Memory B cell (primary cell): ENCODE data around the gene FALEC.
A peak's percentile ranks its signal among the peaks of the same experiment; 100 is the strongest.
"Not testable (repeated sequence)": the region's sequence is repeated elsewhere in the genome, so short reads cannot be mapped to it uniquely, and the experiment has no call there.

Source experiments
- ATAC-seq: fragments of 150-1000 bp; cut with Tn5 transposase; 2 replicates; pipeline ENCODE4 v1.10.0; 2021; ENCODE audit warnings: low read depth, mild to moderate bottlenecking, moderate library complexity
- DNase-seq, 2 donors: peaks; one replicate each; pipeline ENCODE4 v3.0.0; 2022; ENCODE audit warnings: low spot score in 2 of 2
- H3K27ac Mint-ChIP-seq: one replicate; pipeline ENCODE4 v1.8.0; 2022; ENCODE audit warnings: mild to moderate bottlenecking, moderate library complexity, mixed read lengths
- H3K27me3 Mint-ChIP-seq: one replicate; pipeline ENCODE4 v1.8.0; 2022; ENCODE audit warnings: mixed read lengths
- H3K36me3 Mint-ChIP-seq: one replicate; pipeline ENCODE4 v1.8.0; 2022; ENCODE audit warnings: mild to moderate bottlenecking, mixed read lengths
- H3K4me1 Mint-ChIP-seq: one replicate; pipeline ENCODE4 v1.8.0; 2022; ENCODE audit warnings: mixed read lengths
- H3K4me3 Mint-ChIP-seq: one replicate; pipeline ENCODE4 v1.8.0; 2022; ENCODE audit warnings: mild to moderate bottlenecking, moderate library complexity, mixed read lengths
- H3K9me3 Mint-ChIP-seq: one replicate; pipeline ENCODE4 v1.8.0; 2022; ENCODE audit warnings: mixed read lengths

The FALEC gene

DNA sequence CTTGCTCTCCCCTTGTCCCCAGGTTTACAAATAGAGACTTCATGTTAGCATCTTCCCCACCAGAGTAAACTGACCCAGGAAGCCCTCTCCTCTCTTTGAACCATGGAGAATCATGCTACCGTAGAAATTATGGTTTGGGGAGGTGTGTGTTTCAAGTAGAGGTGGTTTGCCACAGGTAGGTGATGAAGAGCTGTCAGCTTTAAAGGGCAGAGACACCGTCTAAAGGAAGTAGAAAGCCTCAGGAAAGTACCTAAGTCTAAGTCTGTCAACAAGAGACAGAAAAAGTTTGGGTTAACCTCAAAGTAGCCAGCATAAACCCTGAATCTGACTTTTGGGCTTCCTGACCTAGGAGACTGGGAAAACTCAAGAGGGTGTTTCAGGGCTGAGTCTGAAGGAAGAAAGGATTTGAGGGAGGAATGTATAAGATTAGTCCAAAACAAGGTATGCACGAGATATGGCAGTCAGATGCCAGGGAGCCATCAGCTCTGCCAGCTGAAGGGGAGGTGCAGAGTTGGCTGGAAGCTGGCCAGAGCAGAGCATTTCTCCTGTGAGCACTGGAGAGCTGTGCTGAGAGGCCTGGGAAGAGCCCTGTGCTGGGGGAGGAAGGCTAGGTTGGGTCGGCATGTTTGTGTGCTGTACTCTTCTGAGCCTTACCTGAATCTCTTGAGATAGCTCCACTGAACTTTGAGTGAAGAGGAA, 47.9 kb downstream of the FALEC start:
- H3K4me1 Mint-ChIP-seq = peaks cover 48% of the 10 kb centered on the region
- H3K27ac Mint-ChIP-seq = peak overlapping the region; percentile 100
- peak; percentile 50 for ATAC-seq
- H3K27me3 Mint-ChIP-seq = no peaks in the 10 kb centered on the region
- DNase-seq = peak in 1 of 2 donors; percentile 64
- no peaks in the 10 kb centered on the region for H3K9me3 Mint-ChIP-seq
- no peaks in the 10 kb centered on the region for H3K36me3 Mint-ChIP-seq
- peak overlapping the region; percentile 96 for H3K4me3 Mint-ChIP-seq

DNA sequence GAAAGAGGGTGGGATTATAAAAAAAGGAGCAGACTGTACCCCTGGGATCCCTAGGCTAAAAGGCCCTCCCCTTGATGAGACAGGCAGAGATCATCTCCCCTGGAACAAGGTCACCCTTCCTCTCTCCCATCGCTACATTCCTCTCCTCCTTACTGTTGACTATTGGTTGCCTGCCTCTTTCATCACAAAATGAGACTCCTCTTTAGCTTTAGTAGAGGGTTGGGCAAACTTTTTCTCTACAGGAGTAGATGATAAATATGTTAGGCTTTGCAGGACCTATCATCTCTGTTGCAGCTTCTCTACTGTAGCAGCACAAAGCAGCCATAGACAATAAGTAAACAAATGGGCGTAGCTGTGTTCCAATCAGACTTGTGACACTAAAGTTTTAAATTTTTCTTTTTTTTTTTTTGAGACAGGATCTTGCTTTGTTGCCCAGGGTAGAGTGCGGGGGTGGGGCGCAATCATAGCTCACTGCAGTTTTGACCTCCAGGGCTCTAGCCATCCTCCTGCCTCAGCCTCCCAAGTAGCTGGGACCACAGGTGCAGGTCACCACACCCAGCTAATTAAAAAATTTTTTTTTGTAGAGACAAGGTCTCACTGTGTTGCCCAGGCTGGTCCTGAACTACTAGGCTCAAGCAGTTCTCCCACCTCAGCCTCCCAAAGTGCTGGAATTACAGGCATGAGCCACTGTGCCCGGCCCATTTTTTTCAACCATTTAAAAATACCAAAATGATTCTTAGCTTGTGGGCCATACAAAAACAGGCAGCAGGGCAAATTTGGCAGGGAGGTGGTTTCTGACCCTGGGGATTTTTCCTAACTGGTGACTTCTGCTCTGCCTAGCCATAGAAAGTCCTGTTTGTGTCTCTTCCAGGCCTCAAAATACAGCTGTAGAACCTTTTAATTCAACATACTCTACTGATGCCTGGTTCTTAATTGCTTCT, 48.8 kb downstream of the FALEC start:
- peak overlapping the region; percentile 100 for H3K27ac Mint-ChIP-seq
- no peaks in the 10 kb centered on the region for H3K27me3 Mint-ChIP-seq
- H3K4me1 Mint-ChIP-seq = peaks cover 53% of the 10 kb centered on the region
- DNase-seq (no peak), ATAC-seq (no peak)
- H3K36me3 Mint-ChIP-seq = no peaks in the 10 kb centered on the region
- H3K9me3 Mint-ChIP-seq = no peaks in the 10 kb centered on the region
- peak overlapping the region; percentile 96 for H3K4me3 Mint-ChIP-seq

DNA sequence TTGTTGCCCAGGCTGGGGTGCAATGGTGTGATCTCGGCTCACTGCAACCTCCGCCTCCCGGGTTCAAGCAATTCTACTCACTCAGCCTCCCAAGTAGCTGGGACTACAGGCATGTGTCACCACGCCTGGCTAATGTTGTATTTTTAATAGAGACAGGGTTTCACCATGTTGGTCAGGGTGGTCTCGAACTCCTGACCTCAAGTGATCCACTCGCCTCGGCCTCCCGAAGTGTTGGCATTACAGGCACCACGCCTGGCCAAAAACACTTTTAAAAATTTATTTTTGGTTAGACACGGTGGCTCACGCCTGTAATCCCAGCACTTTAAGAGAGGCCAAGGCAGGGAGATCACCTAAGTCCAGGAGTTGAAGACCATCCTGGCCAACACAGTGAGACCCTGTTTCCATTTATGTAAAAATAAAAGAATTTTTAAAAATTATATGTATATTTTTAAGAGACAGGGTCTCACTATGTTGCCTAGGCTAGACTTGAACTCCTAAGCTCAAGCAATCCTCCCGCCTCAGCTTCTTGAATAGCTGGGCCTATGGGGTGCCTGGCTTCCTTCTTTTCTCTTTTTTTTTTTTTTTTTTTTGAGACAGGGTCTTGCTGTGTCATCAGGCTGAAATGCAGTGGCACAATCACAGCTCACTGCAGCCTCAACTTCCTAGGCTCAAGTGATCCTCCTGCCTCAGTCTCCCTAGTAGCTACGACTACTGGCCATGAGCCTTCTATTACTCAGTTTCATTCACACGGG, 49.9 kb downstream of the FALEC start:
- not testable (repeated sequence) for DNase-seq

DNA sequence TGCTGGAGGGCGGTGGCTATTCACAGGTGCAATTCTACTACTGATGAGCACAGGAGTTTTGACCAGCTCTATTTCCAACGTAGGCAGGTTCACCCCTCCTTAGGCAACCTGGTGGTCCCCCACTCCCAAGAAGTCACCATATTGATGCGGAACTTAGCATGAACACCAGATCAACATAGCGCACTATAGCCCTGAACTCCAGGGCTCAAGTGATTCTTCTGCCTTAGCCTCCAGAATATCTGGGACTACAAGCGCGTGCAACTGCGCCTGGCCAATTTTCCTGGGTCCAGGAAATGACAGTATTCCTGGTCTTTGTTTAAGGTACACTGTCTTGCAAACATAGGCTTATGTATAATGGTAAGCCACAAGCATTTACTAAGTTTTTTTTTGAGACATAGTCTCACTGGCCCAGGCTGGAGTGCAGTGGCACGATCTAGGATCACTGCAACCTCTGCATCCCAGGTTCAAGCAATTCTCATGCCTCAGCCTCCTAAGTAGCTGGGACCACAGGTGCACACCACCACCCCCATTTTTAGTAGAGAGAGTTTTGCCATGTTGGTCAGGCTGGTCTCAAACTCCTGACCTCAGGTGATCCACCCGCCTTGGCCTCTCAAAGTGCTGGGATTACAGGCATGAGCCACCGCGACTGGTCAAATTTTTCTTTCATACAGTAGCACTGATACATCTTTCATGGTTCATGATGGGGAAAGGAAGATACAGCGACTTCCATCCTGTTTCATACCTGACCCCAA, 51.2 kb downstream of the FALEC start:
- no peak for DNase-seq
- peaks cover 6% of the 10 kb centered on the region for H3K36me3 Mint-ChIP-seq
- H3K9me3 Mint-ChIP-seq = no peaks in the 10 kb centered on the region
- peak overlapping the region; percentile 84 for H3K4me3 Mint-ChIP-seq
- peak overlapping the region; percentile 98 for H3K27ac Mint-ChIP-seq
- no peak for ATAC-seq
- peaks cover 58% of the 10 kb centered on the region for H3K4me1 Mint-ChIP-seq
- no peaks in the 10 kb centered on the region for H3K27me3 Mint-ChIP-seq

More for the DNA sequence above, 49.9 kb downstream of the FALEC start:
- ATAC-seq, H3K27me3 Mint-ChIP-seq, H3K36me3 Mint-ChIP-seq, H3K9me3 Mint-ChIP-seq: not testable (repeated sequence)
- peaks cover 59% of the 10 kb centered on the region for H3K4me1 Mint-ChIP-seq
- peak overlapping the region; percentile 37 for H3K4me3 Mint-ChIP-seq
- H3K27ac Mint-ChIP-seq = peak overlapping the region; percentile 100

DNA sequence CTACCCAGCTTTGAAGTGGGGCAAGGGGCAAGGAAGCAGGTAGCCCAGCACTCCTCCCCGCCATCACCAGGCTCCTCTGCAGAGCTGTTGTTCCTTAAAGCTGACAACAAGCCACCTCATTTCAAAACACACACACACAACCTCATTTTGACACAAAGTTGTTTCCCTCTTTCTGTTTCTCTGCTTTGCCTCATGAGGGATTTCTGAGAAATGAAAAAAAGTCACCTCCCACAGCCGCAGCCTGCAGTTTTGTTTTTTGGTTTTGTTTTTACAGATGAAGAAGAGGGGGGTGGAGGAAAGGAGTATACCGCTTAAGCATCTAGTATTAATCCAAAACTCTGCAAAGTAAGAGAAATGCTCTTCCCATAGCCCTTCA, 51.8 kb downstream of the FALEC start:
- Mint-ChIP-seq H3K9me3 (no peaks in the 10 kb centered on the region), H3K27me3 (no peaks in the 10 kb centered on the region), H3K27ac (peak overlapping the region; percentile 98), H3K4me1 (peaks cover 58% of the 10 kb centered on the region), H3K36me3 (peaks cover 6% of the 10 kb centered on the region), H3K4me3 (peak overlapping the region; percentile 84)
- peak in 1 of 2 donors; percentile 53 for DNase-seq
- peak; percentile 20 for ATAC-seq

GRCh38 chr1:150567717-150568593, 52.4 kb downstream of the FALEC start:
- ATAC-seq = no peak
- Mint-ChIP-seq H3K36me3 (peaks cover 8% of the 10 kb centered on the region), H3K27me3 (no peaks in the 10 kb centered on the region), H3K4me3 (peak overlapping the region; percentile 84), H3K27ac (peak overlapping the region; percentile 98), H3K9me3 (no peaks in the 10 kb centered on the region), H3K4me1 (peaks cover 55% of the 10 kb centered on the region)
- DNase-seq = no peak

DNA sequence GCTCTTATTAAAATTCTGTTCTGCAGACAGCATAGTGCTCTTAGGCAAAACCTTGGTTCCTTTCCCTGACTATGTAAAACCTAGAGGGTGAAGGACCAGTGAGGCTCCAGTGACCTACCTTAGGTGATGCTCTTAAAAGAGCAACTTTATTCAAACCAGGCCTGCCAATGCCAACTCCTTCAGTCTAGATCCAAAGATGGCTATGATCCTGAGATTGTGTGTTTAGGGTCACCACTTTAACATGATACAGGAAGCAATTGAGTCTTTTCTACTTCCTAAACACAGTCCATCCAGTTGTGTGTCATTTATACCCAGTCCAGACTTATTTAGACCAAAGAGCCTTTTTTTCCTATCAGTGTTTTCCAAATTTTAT, 53.0 kb downstream of the FALEC start:
- Mint-ChIP-seq H3K27ac (peak overlapping the region; percentile 98), H3K4me3 (peak overlapping the region; percentile 84), H3K4me1 (peaks cover 49% of the 10 kb centered on the region), H3K9me3 (no peaks in the 10 kb centered on the region), H3K36me3 (peaks cover 8% of the 10 kb centered on the region), H3K27me3 (no peaks in the 10 kb centered on the region)
- ATAC-seq = no peak
- no peak for DNase-seq

DNA sequence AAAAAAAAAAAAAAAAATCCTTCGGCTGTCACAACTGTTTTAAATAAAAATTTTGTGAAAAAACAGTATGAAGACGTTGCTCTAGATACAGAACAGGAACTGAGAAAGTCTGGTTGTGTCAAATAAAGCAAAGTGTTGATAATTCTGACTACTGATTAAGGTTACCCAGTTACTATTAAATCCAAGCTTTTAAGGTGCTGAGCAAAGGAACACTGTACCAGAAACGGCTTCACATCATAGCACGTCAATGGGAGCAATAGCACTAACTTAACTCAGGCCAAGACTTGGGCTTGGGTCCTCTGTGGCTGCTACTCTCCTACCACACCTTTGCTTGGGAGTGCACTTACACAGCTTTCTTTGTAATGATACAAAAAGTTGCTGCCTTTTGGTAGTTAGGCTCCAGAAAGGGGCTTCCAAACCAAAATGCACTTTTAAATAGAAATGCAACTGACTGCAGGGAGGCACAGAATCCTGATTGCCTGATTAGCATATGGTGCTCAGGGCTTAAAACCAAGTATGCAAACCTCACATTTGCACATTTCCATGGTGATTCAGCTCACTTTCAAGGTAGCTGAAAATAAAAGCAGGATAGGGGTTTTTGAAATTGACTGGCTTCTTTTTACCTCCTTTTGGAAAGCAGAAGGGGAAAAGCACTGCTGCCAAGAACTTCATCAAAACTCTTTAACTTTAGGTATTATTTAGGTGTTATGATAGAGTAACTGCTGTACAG, 57.5 kb downstream of the FALEC start:
- peak overlapping the region; percentile 76 for H3K4me3 Mint-ChIP-seq
- DNase-seq (no peak), ATAC-seq (peak; percentile 64)
- peaks cover 38% of the 10 kb centered on the region for H3K4me1 Mint-ChIP-seq
- H3K27ac Mint-ChIP-seq = peak overlapping the region; percentile 91
- peaks cover 41% of the 10 kb centered on the region for H3K36me3 Mint-ChIP-seq
- no peaks in the 10 kb centered on the region for H3K27me3 Mint-ChIP-seq
- no peaks in the 10 kb centered on the region for H3K9me3 Mint-ChIP-seq

DNA sequence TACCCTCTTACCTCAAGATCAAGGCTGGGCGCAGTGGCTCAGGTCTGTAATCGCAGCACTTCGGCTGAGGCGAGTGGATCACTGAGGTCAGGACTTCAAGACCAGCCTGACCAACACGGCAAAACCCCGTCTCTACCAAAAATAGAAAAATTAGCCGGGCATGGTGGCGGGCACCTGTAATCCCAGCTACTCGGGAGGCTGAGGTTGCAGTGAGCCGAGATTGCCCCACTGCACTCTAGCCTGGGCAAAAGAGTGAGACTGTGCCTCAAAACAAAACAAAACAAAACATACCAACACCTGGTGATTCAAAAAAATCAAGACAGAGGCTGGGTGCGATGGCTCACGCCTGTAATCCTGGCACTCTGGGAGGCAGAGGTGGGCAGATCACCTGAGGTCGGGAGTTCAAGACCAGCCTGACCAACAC, 58.1 kb downstream of the FALEC start:
- H3K27me3 Mint-ChIP-seq, ATAC-seq, DNase-seq, H3K9me3 Mint-ChIP-seq: not testable (repeated sequence)
- Mint-ChIP-seq H3K4me1 (peaks cover 32% of the 10 kb centered on the region), H3K27ac (peak overlapping the region; percentile 91), H3K4me3 (peak overlapping the region; percentile 76), H3K36me3 (peaks cover 47% of the 10 kb centered on the region)

- Mint-ChIP-seq H3K27me3 (no peaks in the 10 kb centered on the region), H3K27ac (peak overlapping the region; percentile 91), H3K4me1 (peaks cover 27% of the 10 kb centered on the region), H3K9me3 (no peaks in the 10 kb centered on the region), H3K36me3 (peaks cover 48% of the 10 kb centered on the region), H3K4me3 (peak overlapping the region; percentile 94)
- DNase-seq = no peak
- no peak for ATAC-seq
Observed at GRCh38 chr1:150574260-150575071, 58.9 kb downstream of the FALEC start.

- peak overlapping the region; percentile 91 for H3K27ac Mint-ChIP-seq
- H3K9me3 Mint-ChIP-seq = no peaks in the 10 kb centered on the region
- H3K4me3 Mint-ChIP-seq = peak overlapping the region; percentile 94
- H3K27me3 Mint-ChIP-seq = no peaks in the 10 kb centered on the region
- DNase-seq = no peak
- H3K36me3 Mint-ChIP-seq = peaks cover 44% of the 10 kb centered on the region
- H3K4me1 Mint-ChIP-seq = peaks cover 25% of the 10 kb centered on the region
- ATAC-seq = no peak
Observed at GRCh38 chr1:150575072-150575489, 59.5 kb downstream of the FALEC start.
